IMR-90 (cell line): ENCODE results near the gene ARID4A. TPM values are rescaled to one million over a fixed set of nuclear protein-coding genes. Genes with fewer than 3 reads are reported as not detected.
A peak's percentile ranks its signal among the peaks of the same experiment; 100 is the strongest.

Experiments
- ATAC-seq: fragments of 200-7000 bp; cut with Tn5 transposase; 2 replicates; pipeline ENCODE4 v1.9.1; 2020; ENCODE audit warnings: low read depth, mild to moderate bottlenecking, moderate library complexity
- BruUV-seq: library from RNA; stranded (reverse); fragments of 400-500 nt; replicated peaks from 2 replicates; lab custom pipeline; 2021; lab: Mats Ljungman, UMichigan
- CTCF ChIA-PET: fragments of 300-600 bp; formaldehyde crosslinking; extraction: SDS; loops from one replicate; lab custom pipeline; 2021; ENCODE audit warnings: antibody characterized with exemption; lab: Yijun Ruan, JAX
- POLR2A ChIA-PET: fragments of 300-600 bp; sonication (Branson Sonifier 250); formaldehyde crosslinking; loops from one replicate; lab custom pipeline; 2022; ENCODE audit warnings: antibody characterized with exemption; ENCODE audit not compliant: unreplicated experiment; lab: Charles Lee
- DNase-seq: peaks from one replicate; pipeline ENCODE4 v3.0.0; 2013
- H2AFZ ChIP-seq: replicated peaks from 2 replicates; pipeline ENCODE3; 2013; ENCODE audit warnings: low read length, mild to moderate bottlenecking; ENCODE audit not compliant: poor library complexity
- H2AK5ac ChIP-seq: 2 replicates; pipeline ENCODE4 v1.6.1; 2013; ENCODE audit warnings: low read depth, low read length, inconsistent platforms
- H2AK9ac ChIP-seq: replicated peaks from 2 replicates; pipeline ENCODE3; 2013; ENCODE audit warnings: mild to moderate bottlenecking, low read depth, low read length, moderate library complexity; ENCODE audit not compliant: poor library complexity
- H2BK120ac ChIP-seq: 2 replicates; pipeline ENCODE4 v1.6.1; 2013; ENCODE audit warnings: low read depth, low read length, inconsistent platforms
- H2BK15ac ChIP-seq: 3 replicates; pipeline ENCODE4 v1.6.1; 2013; ENCODE audit warnings: low read depth, low read length, inconsistent platforms
- H2BK20ac ChIP-seq: 2 replicates; pipeline ENCODE4 v1.6.1; 2013; ENCODE audit warnings: low read depth, mild to moderate bottlenecking, inconsistent platforms, low read length, moderate library complexity
- H2BK5ac ChIP-seq: 2 replicates; pipeline ENCODE4 v1.6.1; 2013; ENCODE audit warnings: mild to moderate bottlenecking, low read depth, low read length, inconsistent platforms; ENCODE audit not compliant: poor library complexity, severe bottlenecking
- H3K14ac ChIP-seq: replicated peaks from 2 replicates; pipeline ENCODE4 v1.6.1; 2013; ENCODE audit warnings: low read depth, low read length, inconsistent platforms
- H3K18ac ChIP-seq: 2 replicates; pipeline ENCODE4 v1.6.1; 2013; ENCODE audit warnings: low read depth, low read length, control low read depth
- H3K23ac ChIP-seq: 2 replicates; pipeline ENCODE4 v1.6.1; 2013; ENCODE audit warnings: low read depth, low read length, inconsistent platforms
- H3K27ac ChIP-seq: 2 replicates; pipeline ENCODE4 v1.5.1; 2013; ENCODE audit warnings: mild to moderate bottlenecking, control low read depth, low read length; ENCODE audit not compliant: insufficient read depth
- H3K27me3 ChIP-seq: 2 replicates; pipeline ENCODE4 v1.6.1; 2013; ENCODE audit warnings: low read length; ENCODE audit not compliant: control insufficient read depth, insufficient read depth
- H3K36me3 ChIP-seq: 2 replicates; pipeline ENCODE4 v1.6.1; 2013; ENCODE audit warnings: low read length, mixed read lengths; ENCODE audit not compliant: control insufficient read depth, insufficient read depth
- H3K4ac ChIP-seq: 2 replicates; pipeline ENCODE4 v1.6.1; 2013; ENCODE audit warnings: low read depth, low read length, inconsistent platforms
- H3K4me1 ChIP-seq: 2 replicates; pipeline ENCODE4 v1.6.1; 2013; ENCODE audit warnings: low read length, mixed read lengths; ENCODE audit not compliant: control insufficient read depth, insufficient read depth
- H3K4me2 ChIP-seq: 2 replicates; pipeline ENCODE4 v1.6.1; 2013; ENCODE audit warnings: low read depth, mild to moderate bottlenecking, control low read depth, low read length, moderate library complexity
- H3K4me3 ChIP-seq: 2 replicates; pipeline ENCODE4 v1.5.1; 2013; ENCODE audit warnings: low read depth, mild to moderate bottlenecking, control low read depth, low read length, moderate library complexity; ENCODE audit not compliant: insufficient read depth
- H3K56ac ChIP-seq: 2 replicates; pipeline ENCODE4 v1.6.1; 2013; ENCODE audit warnings: low read length, inconsistent platforms; ENCODE audit not compliant: insufficient read depth; ENCODE audit errors: extremely low read depth
- H3K79me1 ChIP-seq, 2 experiments: 2 replicates each; pipeline ENCODE4 v1.6.1; 2013; ENCODE audit warnings: low read length in 2 of 2, inconsistent platforms in 1 of 2, low read depth in 1 of 2
- H3K9ac ChIP-seq: 2 replicates; pipeline ENCODE4 v1.6.1; 2013; ENCODE audit warnings: low read depth, low read length, control low read depth
- H3K9me1 ChIP-seq: 2 replicates; pipeline ENCODE4 v1.6.1; 2013; ENCODE audit warnings: low read length, inconsistent platforms; ENCODE audit not compliant: insufficient read depth
- H3K9me3 ChIP-seq: 2 replicates; pipeline ENCODE4 v1.6.1; 2013; ENCODE audit warnings: low read length; ENCODE audit not compliant: control insufficient read depth, insufficient read depth
- H4K20me1 ChIP-seq: 2 replicates; pipeline ENCODE4 v1.6.1; 2013; ENCODE audit warnings: low read length, inconsistent platforms; ENCODE audit not compliant: insufficient read depth
- H4K5ac ChIP-seq: 2 replicates; pipeline ENCODE4 v1.6.1; 2013; ENCODE audit warnings: mild to moderate bottlenecking, low read depth, low read length, control low read depth
- H4K8ac ChIP-seq, 2 experiments: 2 replicates each; pipeline ENCODE4 v1.6.1; 2013; ENCODE audit warnings: low read depth in 2 of 2, low read length in 2 of 2, control low read depth in 1 of 2, inconsistent platforms in 1 of 2
- H4K91ac ChIP-seq: 2 replicates; pipeline ENCODE4 v1.6.1; 2013; ENCODE audit warnings: low read depth, low read length, inconsistent platforms; ENCODE audit not compliant: insufficient read depth
- ELK1 ChIP-seq: fragments of 150-350 bp; IDR thresholded peaks from 2 replicates; pipeline ENCODE4 v1.6.1; 2016; ENCODE audit warnings: low read depth, mild to moderate bottlenecking, low read length, moderate library complexity, borderline replicate concordance
- WGBS, 2 experiments: methylation state at CpG; one replicate each; pipeline versions ENCODE4 v1.1.5 to v1.1.7; 2013; ENCODE audit warnings: missing lambda C conversion rate in 2 of 2; ENCODE audit not compliant: insufficient read length in 1 of 2; ENCODE audit errors: extremely low coverage in 2 of 2; 5-methylcytosine and 5-hydroxymethylcytosine counted together
- dilution Hi-C: fragments of 300-500 bp; cut with HindIII; formaldehyde crosslinking; loops from one replicate; pipeline ENCODE4 v1.14.3; 2018; ENCODE audit warnings: low sequenced_read_pairs; ENCODE audit not compliant: unreplicated experiment
- in situ Hi-C: fragments of 300-500 bp; cut with MboI; formaldehyde crosslinking; loops from 3 replicates; pipeline ENCODE4 v1.14.3; 2019; ENCODE audit warnings: low sequenced_read_pairs, inconsistent platforms, mixed read lengths
- intact Hi-C: fragments of 100-400 bp; cut with micrococcal nuclease; formaldehyde crosslinking; loops from 2 replicates; pipeline ENCODE4 v1.10.0; 2022
- polyA plus RNA-seq, 3 experiments: library from polyadenylated mRNA; depleted of rRNA; stranded (reverse); fragments of >200 nt; gene quantifications; 2 replicates each; pipeline ENCODE4 v1.2.3, GENCODE V29; 2012; ENCODE audit warnings: low replicate concordance in 1 of 3
- total RNA-seq: library from RNA; depleted of rRNA; stranded (reverse); fragments of >200 nt; gene quantifications from 2 replicates; pipeline ENCODE4 v1.2.3, GENCODE V29; 2012

ARID4A gene
- total and polyA plus RNA-seq, 2 of the 4 experiments (the other 2 are of a cell fraction) = 3.3 to 3.8 TPM

DNA sequence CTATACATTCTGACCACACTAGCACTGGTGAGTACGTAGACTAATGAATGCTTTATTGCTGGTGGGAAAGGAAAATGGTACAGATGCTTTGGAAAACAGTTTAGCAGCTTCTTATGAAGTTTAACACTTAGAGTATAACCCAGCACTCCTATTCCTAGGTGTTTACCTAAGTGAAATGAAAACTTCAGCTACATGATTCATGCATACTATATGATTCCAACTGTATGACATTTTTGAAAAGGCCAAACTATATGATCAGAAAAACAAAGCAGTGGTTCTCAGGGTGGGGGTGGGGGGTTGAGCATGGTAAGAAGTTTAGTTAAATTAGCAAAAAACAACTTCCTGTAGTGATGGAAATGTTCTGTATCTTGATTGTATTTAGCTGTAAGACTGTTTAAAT lies 22.1 kb upstream of the ARID4A start:
- no TSS peak for BruUV-seq
- no peak overlapping the region for H2BK20ac ChIP-seq
- H2BK120ac ChIP-seq = no peak overlapping the region
- H3K79me1 ChIP-seq = peaks cover 22 to 58% of the 10 kb centered on the region in 2 experiments
- H3K9me1 ChIP-seq = no peaks in the 10 kb centered on the region
- H3K36me3 ChIP-seq = peaks cover 36% of the 10 kb centered on the region
- no peak overlapping the region for H3K27ac ChIP-seq
- no peak overlapping the region for H3K4me3 ChIP-seq
- intact Hi-C loops = no loop called here
- ChIA-PET CTCF (no interaction called here), POLR2A (interaction anchor here (0.5 kb wide), 1 partner anchor 145 kb away, joined by 3 read pairs; no protein-coding TSS in a partner anchor)
- ATAC-seq (no peak), DNase-seq (no peak)
- no peak overlapping the region for H3K14ac ChIP-seq
- H3K4ac ChIP-seq = no peak overlapping the region
- no peaks in the 10 kb centered on the region for H3K27me3 ChIP-seq
- in situ Hi-C loops = no loop called here
- H2BK15ac ChIP-seq = no peak overlapping the region
- H2BK5ac ChIP-seq = peak overlapping the region; percentile 15
- dilution Hi-C loops = no loop called here
- no peak overlapping the region for H2AK5ac ChIP-seq
- TF ChIP-seq ELK1 = no peak
- no peak overlapping the region for H4K8ac ChIP-seq
- peaks cover 4% of the 10 kb centered on the region; the same call in 1 of the 2 replicates for H3K4me1 ChIP-seq
- H4K20me1 ChIP-seq = peaks cover 20% of the 10 kb centered on the region
- WGBS, 2 experiments = no CpG with 5 or more reads among the region's 1 CpG
- no peak overlapping the region for H3K9ac ChIP-seq
- no peak overlapping the region for H3K56ac ChIP-seq
- H3K23ac ChIP-seq = no peak overlapping the region
- H3K18ac ChIP-seq = no peak overlapping the region
- no peak overlapping the region for H2AK9ac ChIP-seq
- no peaks in the 10 kb centered on the region for H3K9me3 ChIP-seq
- H4K5ac ChIP-seq = no peak overlapping the region
- no peak overlapping the region for H4K91ac ChIP-seq
- no peak overlapping the region for H3K4me2 ChIP-seq
- H2AFZ ChIP-seq = no peak overlapping the region
